ENCODE measurements around the gene PSMD10.

The PSMD10 gene

DNA sequence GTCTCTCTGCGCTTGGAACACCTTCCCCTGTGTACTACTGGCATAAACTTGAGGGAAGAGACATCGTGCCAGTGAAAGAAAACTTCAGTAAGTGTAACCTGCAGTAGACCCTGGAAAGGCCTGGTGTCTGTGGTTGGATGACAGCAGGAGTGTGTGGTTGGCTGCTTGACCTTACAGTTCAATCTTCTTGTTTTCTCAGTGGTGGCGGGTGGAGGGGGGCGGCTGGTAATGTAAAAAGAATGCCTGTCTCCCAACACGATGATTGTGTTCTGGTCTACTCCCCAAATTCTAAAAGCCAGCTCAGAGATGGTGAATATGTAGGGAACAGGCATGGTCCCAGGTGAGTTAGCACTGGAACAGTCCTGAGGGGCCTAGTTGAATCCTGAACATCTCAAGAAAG is 18.6 kb downstream of the PSMD10 start:
- DNase-seq (ENCODE audit: low read depth), result no peak

DNA sequence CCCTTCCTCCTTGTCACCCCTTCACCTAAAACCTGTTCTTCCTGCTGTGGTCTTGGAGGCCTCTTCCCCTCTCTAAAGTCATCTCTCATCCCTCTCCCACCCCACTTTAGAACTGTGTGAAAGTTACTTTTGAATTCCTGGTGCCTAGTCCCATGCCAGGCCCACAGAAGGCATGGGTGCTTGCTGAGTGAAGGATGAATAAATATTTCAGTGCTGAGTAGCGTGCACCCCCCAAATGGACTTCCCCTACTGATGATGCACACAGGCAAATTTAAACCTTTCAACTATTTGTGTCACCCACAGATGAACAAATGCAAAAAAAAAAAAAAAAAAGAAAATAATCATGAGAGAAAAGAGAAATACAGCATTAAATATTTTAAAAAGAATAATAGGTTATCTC is 19.8 kb downstream of the PSMD10 start:
- no peak for DNase-seq (ENCODE audit: low read depth)

- no peak for DNase-seq (ENCODE audit: low read depth)
Observed at GRCh38 chrX:108070891-108071290, 20.5 kb downstream of the PSMD10 start.

DNA sequence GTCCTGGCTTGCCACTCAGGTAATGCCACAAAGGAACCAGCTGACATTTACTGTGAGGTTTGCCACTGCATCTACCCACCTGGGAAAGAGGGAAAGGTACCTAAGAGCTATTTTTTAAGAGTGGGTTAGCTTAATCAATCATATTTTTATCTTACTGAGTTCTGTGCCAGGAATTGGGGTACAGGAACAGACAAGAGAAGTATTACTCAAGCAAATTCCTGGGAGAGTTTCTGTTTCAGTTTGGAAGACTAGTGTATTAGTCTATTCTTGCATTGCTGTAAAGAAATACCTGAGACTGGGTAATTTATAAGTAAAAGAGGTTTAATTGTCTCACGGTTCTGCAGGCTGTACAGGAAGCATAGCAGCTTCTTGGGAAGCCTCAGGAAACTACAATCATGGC is 23.2 kb downstream of the PSMD10 start:
- DNase-seq (ENCODE audit: low read depth), result no peak

GRCh38 chrX:108064613-108065012 is 26.7 kb downstream of the PSMD10 start:
- no peak for DNase-seq (ENCODE audit: low read depth)

GRCh38 chrX:108064001-108064400 is 27.3 kb downstream of the PSMD10 start:
- DNase-seq (ENCODE audit: low read depth), result no peak

DNA sequence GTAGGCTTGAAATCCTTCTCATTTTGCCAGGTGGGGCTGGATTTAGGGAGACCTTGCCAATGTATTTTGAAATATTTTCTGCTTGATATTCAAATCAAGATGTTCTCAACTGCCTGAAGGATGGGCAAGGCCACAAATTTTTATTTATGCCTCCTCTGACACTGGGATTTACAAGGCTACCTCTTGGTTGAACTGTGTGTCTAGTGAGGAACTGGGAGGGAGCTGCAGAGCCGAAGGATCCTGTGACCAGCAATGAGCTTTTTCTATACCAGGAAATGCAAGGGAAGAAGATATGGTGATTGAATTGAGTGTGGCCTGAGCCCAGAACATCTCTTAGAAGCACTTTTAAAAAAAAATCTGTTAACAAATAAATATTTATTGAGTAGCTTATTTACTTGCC is 31.5 kb downstream of the PSMD10 start:
- no peak for DNase-seq (ENCODE audit: low read depth)

GRCh38 chrX:108055546-108055945 is 35.8 kb downstream of the PSMD10 start:
- no peak for DNase-seq (ENCODE audit: low read depth)

GRCh38 chrX:108053218-108053617 is 38.1 kb downstream of the PSMD10 start:
- DNase-seq (ENCODE audit: low read depth), result no peak

- no peak for DNase-seq (ENCODE audit: low read depth)
Observed at GRCh38 chrX:108049649-108050048, 41.7 kb downstream of the PSMD10 start.

- DNase-seq (ENCODE audit: low read depth), result no peak
Observed at GRCh38 chrX:108044554-108045256, 46.6 kb downstream of the PSMD10 start, which contains the start of gene VSIG1. VSIG1 (plus strand) TSS chrX:108045065; CDS start chrX:108045131, 66 bp downstream.

- DNase-seq (ENCODE audit: low read depth), result no peak
Observed at GRCh38 chrX:108036298-108036973, 54.9 kb downstream of the PSMD10 start.

GRCh38 chrX:108034725-108035124 is 56.6 kb downstream of the PSMD10 start:
- no peak for DNase-seq (ENCODE audit: low read depth)

Measured in stimulated activated CD8-positive, alpha-beta memory T cell treated with anti-CD3 and anti-CD28 coated beads, Interleukin-4, amount 100 ng/mL, for 24 hours (primary cell).